ENCODE measurements around the gene ARMC9.

The ARMC9 gene

DNA sequence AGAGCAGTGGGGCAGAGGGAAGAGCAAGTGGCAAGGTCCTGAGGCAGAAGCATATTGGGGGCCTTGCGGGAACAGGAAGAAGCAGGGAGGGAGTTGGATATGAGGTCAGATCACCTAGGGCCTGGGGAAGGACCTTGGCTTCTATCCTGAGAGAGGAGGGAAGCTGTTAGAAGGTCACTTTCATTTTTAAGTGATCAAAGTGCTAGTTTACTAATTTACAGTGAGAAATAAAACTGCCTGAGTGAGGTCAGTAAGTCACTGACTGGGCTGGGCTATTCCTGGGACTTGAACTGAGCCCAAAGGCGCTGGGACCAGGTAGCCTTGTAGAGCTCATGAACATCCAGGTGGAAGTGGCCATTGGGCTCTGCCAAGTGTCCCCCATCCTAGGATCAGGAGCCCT lies 120.5 kb downstream of the ARMC9 start:
- DNase-seq: no peak

DNA sequence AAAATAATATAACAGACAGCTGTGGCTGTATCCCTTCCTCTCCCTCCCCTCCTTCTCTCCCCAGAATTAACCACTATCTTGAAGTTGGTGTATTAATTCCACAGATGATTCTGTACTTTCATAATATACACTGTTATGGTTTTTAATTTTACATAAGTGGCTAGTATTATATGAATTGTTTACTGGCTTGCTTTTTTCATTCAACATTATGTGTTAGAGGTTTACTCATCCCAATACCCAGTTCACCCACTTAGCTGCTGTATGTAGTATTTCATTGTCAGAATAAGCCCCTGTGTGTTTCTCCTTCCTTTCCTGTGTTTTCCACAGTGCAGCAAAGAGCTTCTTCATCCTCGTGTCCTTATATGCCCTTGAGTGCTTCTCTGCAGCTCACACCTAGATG lies 121.4 kb downstream of the ARMC9 start:
- DNase-seq: no peak

DNA sequence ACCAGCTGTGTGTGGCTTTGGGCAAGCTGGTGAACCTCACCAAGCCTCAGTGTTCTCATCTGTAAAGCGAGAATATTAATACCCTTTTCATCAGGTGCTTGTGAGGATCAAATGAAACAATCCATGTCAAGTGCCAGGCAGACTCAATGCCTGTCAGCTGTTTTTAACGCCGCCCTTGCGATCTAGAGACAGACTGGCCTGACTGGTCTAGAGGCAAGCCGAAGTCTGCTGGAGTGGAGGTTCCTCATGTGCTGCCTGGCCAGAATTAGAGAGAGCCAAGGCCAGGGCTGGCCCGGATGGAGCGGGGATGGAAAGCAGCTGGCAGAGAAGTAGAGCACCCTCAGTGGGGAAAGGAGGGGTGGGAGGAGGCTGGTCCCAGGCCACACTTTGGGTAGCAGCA lies 122.6 kb downstream of the ARMC9 start:
- DNase-seq: no peak

DNA sequence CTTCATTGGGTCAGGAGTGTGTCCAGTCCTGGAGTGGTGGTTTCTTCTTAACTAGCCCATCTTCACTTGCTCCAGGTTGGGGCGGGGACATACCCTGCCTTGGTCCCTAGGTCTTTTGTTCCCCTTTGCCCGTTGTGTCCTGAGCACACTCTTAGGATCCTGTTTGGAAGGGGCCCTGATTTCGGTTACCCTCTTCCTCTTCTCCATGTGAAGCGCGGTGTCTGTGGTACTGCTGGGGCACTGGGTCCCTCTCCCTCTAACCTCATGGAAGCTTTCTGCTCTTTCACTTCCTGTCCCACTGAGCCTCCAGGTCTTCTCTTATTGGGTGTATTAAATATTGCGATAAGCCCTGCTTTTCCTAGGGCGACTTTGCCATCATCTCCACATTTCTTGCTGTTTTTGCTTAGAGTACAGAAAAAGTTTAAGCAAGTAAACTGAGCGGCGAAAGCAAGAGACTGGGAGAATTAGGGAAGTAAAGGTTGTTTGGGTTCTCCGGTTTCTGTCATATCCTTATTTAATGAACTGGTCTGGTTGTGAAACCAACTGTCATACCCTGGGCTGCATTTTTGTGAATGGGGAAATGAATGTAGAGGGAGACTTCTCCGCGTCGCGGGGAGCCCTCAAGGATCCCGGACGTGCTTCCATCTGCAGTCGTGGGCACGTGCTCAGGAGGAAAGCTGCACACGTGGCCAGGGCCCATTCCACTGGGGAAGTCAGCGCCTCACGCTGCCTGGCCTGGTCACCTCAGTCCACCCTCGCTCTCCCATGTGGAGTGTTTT lies 123.3 kb downstream of the ARMC9 start:
- no peak for DNase-seq

DNA sequence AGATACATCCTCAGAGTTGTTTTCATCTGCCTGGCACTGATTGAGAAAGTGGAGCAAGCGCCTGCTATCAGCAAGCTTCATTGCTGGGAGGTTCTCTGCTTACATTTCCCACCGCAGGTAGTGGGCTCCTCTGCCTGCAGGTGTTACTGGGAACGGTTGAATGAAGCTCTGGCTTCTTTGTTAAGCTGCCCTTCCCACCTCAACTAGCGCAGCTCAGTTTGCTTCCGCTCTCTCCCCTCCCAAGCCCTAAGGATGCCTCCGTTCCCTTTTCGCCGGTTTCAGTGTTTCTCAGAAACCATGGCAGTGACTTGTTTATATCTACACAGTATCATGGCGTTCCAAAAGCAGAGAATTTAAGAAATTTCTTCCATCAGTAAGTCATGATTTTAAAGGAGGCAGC lies 124.9 kb downstream of the ARMC9 start:
- no peak for DNase-seq

DNA sequence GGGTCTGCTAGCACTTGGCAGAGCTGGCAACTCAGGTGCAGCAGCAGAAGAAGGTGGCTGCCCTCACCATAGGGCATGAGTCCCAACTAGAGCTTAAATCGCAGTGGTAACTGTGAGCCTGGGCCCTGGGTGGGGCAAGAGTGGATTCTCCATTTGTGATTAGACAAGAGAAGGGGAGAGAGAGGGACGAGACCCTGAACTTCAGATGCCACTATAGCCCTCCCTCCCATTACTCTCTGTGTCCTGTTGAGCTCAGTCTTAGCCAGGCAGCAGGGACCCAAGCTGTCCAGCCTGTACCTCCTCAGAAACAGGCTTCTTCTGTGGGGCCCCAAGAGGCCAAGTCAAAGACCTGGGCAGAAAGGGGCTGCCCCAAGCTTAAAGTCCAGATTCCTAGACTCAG lies 127.4 kb downstream of the ARMC9 start:
- no peak for DNase-seq

DNA sequence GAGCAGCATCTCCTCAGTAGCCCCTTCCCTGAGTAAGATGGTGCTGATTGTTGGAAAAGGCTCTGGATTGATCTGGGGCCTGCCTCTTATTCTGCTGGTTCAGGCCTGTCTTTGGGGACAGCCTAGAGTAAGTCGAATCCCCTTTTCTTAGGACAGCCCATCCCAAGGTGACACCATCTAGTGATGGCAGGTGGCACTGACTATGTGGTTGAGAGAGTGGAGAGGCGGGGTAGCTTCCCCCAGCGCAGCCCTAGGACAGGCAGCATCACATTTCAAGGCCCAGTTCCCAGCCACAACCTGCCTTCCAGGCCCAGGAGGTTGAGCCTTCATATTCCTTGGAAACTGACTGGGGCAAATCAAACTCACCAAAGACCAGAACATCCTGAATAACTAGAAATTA lies 128.0 kb downstream of the ARMC9 start:
- DNase-seq: no peak

DNA sequence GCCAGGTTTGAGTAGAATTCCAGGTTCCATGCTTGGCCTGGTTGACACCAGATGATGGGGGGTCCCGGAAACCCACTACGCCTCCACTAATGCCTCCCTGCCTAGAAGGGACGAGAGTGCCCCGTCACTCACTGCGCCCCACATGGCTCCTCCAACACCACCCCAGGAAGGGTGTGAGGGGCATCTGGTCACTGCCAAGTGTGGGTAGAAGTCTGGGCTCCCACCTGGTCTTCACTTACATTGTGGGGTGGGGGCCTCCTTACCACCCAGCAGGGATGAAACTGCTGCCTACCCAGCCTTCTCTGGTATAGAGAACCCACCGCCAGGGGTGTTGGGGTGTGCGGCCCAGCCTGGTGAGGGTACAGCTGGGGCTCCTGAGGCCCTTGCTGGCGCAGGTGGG lies 131.9 kb downstream of the ARMC9 start:
- no peak for DNase-seq

DNA sequence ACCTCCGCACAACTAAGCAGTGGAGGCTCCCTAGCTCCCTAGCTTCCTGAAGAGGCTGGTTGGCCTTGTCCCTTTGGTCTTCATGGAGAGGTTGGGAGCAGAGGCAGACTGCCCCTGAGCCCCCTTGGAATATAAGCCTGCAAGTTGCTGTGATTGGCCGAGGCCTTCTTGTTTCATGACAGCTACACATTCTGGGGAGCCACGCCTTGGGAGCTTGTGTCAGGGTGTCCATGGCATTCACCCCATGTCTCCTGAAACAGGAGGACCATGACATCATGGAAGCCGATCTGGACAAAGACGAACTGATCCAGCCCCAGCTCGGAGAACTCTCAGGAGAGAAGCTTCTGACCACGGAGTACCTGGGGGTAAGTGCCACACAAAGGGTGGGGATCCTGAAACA lies 133.1 kb downstream of the ARMC9 start:
- DNase-seq: no peak

DNA sequence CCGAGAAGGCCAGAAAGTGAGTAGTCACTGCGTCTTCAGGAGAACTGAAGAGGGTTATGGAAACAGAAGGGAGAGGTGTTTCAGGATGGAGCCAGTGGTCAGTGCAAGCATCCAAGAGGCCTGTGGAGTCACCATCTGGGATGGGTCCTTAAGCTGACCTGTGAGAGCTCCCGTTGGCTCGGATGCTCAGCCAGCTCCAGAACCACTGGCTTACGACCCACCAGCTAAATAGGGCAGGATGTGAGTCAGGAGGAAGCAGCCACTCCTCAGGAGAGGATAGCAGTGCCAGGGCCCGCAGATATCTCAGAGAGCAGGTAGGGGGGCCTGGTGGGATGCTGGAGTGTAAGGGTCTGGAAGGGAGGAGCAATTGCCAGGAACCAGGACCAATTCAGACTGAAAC lies 134.0 kb downstream of the ARMC9 start:
- no peak for DNase-seq

DNA sequence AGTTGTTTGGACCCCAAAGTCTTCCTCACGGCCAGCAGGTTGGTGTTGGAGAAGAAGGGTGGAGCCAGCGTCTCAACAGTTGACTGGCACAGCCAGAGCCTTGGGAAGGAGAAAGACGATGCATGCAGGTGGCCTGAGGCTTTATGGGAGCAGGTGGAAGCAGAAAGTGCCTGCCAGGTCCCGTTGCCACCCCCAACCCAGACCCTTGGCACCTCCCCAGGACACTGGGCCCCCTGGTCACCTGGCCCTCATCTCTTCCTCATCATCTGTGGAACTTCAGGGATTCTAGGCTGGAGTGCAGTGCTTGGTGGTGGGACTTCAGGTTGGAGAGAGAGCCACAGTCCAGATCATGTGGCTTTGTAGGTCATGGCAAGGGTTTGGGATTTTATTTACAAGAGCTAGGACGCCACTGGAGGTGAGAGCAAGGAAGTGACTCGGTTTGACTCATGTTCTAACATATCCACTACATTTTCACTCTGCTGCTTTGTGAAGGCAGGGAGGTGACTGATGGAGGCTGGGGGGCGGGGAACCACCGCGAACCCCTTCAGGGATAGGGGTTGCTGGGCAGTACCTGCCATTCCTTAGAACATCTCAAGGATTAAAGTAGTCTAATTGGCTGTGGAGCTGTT lies 134.6 kb downstream of the ARMC9 start:
- DNase-seq: no peak

DNA sequence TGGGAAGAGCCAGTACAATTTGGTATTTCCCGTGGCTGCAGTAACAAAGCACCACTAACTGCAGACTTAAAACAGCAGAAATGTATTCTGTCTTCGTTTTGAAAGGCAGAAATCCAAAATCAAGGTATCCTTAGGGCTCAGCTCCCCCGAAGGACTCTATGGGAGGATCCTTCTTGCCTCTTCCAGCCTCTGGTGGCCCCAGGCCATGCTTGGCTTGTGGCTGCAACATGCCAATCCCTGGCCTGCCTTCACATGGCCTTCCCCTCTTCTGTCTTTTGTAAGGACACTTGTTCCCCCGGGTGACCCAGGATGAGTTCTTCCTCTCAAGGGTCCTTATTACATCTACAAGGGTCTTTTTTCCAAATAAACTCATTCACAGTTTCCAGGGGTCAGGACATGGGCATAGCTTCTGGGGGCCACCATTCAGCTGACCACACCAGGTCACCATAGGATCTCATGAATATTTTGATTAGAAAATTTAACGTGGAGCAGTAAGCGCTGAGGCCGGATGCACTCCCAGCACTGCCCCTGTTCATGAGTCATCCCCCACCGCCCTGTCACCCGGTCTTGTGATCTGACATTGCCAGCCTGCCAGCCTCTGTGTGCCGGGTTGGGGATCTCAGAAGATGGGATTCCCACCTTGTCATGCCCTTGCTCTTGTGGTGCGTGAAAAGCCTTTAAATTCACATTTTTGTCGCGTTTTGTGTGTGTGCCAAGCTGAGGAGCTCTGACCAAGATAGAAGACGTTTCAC lies 135.9 kb downstream of the ARMC9 start:
- DNase-seq: no peak

DNA sequence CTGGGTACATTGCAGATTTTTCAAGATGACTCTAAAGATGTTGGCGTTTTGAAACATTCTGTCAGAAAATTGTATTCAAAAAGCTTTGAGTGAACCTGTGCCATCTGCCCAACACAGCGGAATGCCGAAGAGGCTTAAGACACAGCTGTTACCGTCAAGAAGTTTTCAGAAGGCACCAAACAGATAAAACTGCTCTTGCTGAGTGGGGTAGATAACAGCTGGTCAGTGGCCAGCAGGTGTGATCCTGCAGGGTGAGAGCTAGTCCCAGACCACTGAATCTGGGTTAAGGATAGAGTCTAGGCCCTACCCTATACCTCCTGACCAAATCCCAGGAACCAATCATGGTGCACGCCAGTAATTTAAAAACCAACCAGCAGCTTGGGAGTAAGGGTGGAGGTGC lies 136.6 kb downstream of the ARMC9 start:
- no peak for DNase-seq

DNA sequence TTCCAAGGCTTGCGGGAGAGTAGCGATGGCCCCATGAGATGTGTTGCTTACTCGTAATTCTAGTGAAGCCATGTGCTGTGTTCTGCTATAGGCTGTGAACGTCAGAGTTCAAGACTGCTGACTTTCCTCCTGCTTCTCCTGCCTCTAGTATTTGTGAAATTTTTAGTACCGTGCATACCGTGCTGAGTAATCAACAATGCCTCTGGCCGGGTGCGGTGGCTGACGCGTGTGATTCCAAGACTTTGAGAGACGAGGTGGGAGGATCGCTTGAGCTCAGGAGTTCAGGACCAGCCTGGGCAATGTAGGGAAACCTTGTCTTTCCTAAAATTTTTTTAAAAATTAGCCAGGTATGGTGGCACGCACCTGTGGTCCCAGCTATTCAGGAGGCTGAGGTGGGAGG lies 137.2 kb downstream of the ARMC9 start:
- no peak for DNase-seq

DNA sequence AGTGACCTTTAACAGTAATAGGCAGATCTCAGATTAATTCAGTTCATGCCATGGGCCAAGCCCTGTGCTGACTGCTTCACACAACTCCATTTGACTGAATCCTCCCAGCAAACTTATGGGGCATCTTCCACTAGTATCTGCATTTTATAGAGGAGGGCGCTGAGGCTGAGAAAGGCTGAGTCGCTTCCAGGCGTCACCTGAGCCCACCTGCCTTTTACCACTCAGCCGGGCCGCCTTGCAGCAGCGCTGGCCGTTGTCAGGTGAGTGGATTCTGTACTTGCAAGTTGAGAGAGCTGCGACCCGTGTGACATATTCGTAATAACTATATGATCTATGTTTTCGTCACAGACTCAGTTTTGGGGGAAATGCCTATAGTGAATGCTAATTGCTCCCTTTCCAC lies 137.8 kb downstream of the ARMC9 start:
- no peak for DNase-seq

DNA sequence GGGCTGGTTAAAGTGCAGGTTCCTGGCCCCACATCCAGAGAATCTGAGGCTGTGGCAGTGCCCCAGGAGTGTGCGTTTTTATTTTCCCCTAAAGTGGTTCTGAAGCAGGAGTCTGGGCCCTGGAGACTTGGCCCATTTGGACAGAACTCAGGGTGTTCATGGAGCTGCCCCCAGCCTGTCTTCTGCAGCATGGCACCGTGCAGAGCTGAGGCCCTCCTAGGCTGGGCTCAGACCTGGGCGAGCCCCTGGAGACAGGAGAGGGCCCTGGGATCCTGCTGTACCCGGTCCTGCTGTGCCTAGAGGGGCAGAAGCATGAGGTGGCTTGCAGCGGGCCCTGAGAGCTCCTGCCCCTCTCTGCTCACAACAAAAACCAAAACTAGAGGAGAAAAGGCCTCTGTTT lies 138.3 kb downstream of the ARMC9 start:
- DNase-seq: no peak

DNA sequence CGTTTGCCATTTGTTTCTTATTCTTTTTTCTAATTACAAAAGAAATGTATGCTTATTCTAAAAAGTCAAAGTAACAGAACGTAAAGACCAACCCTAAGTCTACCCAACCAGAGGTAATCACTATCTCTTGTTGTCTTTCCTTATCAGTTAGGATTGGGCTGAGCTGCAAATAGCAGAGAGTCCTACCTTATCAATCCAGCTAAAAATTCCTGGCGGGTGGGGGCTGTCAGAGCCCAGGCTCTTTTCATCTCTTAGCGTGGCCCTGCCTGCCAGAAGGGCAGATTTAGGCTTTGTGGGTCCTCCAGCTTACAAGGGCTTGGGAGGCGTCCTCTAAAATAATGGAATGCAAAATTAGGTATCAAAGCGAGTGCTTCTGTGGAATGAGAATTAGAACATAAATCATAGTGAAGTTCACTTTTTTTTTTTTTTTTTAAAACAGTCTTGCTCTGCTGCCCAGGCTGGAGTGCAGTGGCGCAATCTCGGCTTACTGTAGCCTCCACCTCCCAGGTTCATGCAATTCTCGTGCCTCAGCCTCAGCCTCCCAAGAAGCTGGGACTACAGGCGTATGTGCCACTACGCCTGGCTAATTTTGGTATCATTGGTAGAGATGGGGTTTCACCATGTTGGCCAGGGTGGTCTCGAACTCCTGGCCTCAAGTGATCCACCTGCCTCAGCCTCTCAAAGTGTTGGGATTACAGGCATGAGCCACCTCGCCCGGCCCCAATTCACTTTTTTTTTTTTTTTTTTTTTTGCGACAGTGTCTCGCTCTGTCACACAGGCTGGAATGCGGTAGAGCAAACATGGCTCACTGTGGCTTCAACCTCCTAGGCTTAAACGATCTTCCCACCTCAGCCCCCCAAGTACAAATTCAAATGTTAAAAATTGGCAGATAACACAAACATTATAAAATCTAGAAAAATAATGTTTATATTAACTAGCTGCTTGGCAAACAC lies 139.7 kb downstream of the ARMC9 start:
- no peak for DNase-seq

DNA sequence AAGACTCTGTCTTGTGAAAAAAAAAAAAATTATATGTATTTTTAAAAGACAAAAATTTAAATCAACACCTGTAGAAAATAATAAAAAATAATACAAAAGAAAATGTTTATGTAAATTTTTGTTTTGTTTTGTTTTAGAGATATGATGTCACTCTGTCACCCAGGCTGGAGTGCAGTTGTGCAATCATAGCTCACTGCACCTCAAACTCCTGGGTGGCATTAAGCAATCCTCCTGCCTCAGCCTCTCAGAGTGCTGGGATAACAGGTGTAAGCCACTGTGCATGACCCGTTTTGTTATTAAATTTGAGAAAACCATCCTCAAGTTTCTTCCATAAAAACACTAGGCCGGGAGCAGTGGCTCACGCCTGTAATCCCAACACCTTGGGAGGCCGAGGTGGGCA lies 140.9 kb downstream of the ARMC9 start:
- no peak for DNase-seq

DNA sequence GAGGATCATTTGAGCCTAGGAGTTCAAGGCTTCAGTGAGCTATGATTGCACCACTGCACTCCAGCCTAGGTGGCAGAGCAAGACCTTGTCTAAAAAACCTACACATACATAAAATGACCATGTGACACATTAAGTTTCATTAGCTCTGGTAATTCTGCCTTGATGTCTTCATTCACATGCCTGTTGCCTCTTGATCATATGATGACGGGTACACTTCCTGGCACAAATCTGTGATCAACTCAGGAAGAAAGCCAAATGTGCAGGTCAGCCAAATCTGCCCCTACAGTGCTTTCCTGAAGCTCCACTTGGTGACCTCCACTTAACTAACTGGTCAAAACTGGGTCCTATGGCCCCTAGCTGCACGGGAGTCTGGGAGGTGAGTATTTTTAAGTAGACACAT lies 142.7 kb downstream of the ARMC9 start:
- DNase-seq: no peak

DNA sequence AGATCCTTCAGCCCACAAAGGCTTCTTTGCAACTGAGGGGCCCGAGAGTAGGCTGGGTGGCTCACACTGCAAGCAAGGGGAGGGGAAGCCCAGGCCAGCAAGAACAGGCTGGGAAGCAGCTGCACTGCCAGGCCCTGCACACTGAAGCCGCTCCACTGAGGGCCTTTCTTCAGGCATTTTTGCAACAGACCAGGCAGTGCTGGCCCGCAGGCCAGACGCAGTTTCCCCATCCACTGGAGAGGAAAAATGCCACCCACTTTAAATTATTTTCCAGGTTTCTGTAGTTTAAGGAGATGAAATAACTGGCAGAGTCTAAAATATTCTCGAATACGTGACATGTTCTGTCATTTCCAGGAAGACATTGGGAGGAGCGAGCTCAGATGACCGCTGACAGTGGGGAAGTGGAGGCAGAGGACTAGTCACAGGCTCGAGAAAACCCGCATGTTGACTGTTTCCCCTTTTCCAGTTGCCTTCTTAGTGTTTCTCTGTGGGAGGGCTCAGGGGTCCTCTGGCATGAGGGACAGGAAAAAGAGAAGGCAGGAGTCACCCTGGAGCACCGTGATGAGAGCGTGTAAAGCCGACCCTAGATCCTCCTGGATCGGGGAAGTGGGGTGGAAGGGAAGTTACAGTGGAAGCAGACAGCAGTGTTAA lies 143.8 kb downstream of the ARMC9 start:
- no peak for DNase-seq

DNA sequence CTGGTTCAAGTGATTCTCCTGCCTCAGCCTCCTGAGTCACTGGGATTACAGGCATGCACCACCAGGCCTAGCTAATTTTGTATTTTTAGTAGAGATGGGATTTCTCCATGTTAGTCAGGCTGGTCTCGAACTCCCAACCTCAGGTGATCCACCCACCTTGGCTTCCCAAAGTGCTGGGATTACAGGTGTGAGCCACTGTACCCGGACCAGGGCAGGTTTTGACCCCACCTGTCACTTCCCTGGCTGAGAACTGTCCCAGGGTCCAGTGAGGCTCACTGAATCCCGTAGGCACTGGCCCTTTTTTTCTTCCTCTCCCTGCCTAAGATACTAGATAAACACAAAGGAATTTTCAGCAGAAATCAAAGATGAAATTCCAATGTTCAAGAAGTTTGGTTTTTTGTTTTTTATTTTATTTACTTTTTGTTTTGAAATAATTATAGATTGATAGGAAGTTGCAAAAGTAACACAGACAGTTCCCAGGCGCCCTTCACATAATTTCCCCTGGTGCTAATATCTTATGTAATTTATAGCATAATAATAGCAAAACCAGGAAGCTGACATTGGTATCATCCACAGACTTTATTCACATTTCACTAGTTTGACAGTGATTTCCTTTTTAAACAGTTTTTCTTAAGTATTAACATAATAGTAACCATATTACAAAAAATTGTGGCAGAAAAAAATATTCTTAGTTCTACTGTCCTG lies 144.7 kb downstream of the ARMC9 start:
- DNase-seq: no peak

DNA sequence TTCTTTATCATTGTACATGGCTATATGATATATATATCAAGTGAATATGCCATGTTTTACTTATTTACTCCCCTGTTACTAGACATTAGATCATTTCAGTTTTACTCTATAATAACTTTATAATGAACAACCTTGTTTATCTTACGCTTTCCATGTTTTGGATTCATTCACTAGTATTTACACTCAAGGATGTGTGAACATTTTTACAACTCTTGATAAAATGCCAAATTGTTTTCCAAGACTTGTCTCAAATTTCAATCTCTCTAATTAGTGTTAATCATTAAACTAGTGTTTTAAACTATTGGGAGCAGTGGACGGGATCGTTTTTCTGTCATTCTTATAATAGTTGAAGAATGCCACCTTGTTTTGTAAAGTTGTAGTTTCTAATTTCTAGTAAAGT lies 145.6 kb downstream of the ARMC9 start:
- no peak for DNase-seq

All from fibroblast of upper back skin (primary cell).